ENCODE measurements around the gene MISP3. TPM values are rescaled to one million over a fixed set of nuclear protein-coding genes. Genes with fewer than 3 reads are reported as not detected.

MISP3 gene
- total RNA-seq, 1 donor from 2014 or later, result 0.79 TPM

GRCh38 chr19:14117668-14118164 lies 45.1 kb downstream of the MISP3 start, which contains the start of gene PRKACA:
PRKACA (minus strand) TSS chr19:14117762; CDS start chr19:14117547, 215 bp downstream.
- peak within 1 kb of the TSS; percentile 66 for H3K27ac ChIP-seq (ENCODE audit: low read depth, low read length)
- FAIRE-seq (no peak), DNase-seq (ENCODE audit: low read depth) (peak; percentile 97)
- H3K79me2 ChIP-seq (ENCODE audit: insufficient read depth, low read length), result peaks cover 45% of the 10 kb centered on the region
- no peaks in the 10 kb centered on the region for H3K27me3 ChIP-seq (ENCODE audit: insufficient read depth, low read length)
- H3K4me3 ChIP-seq (ENCODE audit: insufficient read depth, low read depth, low read length), result peak within 1 kb of the TSS; percentile 90
- H2AFZ ChIP-seq (ENCODE audit: low read depth, low read length), result peak within 1 kb of the TSS; percentile 71
- H3K9me3 Mint-ChIP-seq (ENCODE audit: unreplicated experiment), result no peaks in the 10 kb centered on the region
- TF ChIP-seq EZH2 (IDR thresholded peaks at IDR 0.05; ENCODE audit: insufficient read depth, low read length) (peak; percentile 64), CTCF (IDR thresholded peaks at IDR 0.05; ENCODE audit: insufficient read depth, low read depth, low read length) (no peak)
- peak within 1 kb of the TSS; percentile 95 for H3K4me3 Mint-ChIP-seq (ENCODE audit: unreplicated experiment)
- peaks cover 21% of the 10 kb centered on the region for H3K4me1 Mint-ChIP-seq (ENCODE audit: low read depth, unreplicated experiment)
- no peaks in the 10 kb centered on the region for H3K9me3 ChIP-seq (ENCODE audit: insufficient read depth, low read depth, low read length)
- H3K27ac Mint-ChIP-seq (ENCODE audit: unreplicated experiment), result peak within 1 kb of the TSS; percentile 43
- peaks cover 28% of the 10 kb centered on the region for H3K4me1 ChIP-seq (ENCODE audit: insufficient read depth, low read length)
- H3K27me3 Mint-ChIP-seq (ENCODE audit: low read depth, unreplicated experiment), result no peaks in the 10 kb centered on the region
- H4K20me1 ChIP-seq (ENCODE audit: insufficient read depth, low read length), result peaks cover 39% of the 10 kb centered on the region
- peak within 1 kb of the TSS; percentile 85 for H3K9ac ChIP-seq (ENCODE audit: low read length)
- H3K36me3 Mint-ChIP-seq (ENCODE audit: low read depth, unreplicated experiment), result no peaks in the 10 kb centered on the region
- H3K4me2 ChIP-seq (ENCODE audit: low read length), result peak within 1 kb of the TSS; percentile 100
- H3K36me3 ChIP-seq (ENCODE audit: insufficient read depth, low read length), result no peaks in the 10 kb centered on the region

- Mint-ChIP-seq H3K9me3 (ENCODE audit: unreplicated experiment) (no peaks in the 10 kb centered on the region), H3K4me1 (ENCODE audit: low read depth, unreplicated experiment) (peaks cover 19% of the 10 kb centered on the region), H3K27me3 (ENCODE audit: low read depth, unreplicated experiment) (no peaks in the 10 kb centered on the region), H3K4me3 (ENCODE audit: unreplicated experiment) (peak overlapping the region; percentile 82), H3K27ac (ENCODE audit: unreplicated experiment) (peak overlapping the region; percentile 38), H3K36me3 (ENCODE audit: low read depth, unreplicated experiment) (no peaks in the 10 kb centered on the region)
- Histone ChIP-seq H3K36me3 (ENCODE audit: insufficient read depth, low read length) (no peaks in the 10 kb centered on the region), H2AFZ (ENCODE audit: low read depth, low read length) (peak overlapping the region; percentile 71), H3K27ac (ENCODE audit: low read depth, low read length) (peak overlapping the region; percentile 66), H3K4me2 (ENCODE audit: low read length) (peak overlapping the region; percentile 88), H3K79me2 (ENCODE audit: insufficient read depth, low read length) (peaks cover 38% of the 10 kb centered on the region), H3K4me3 (ENCODE audit: insufficient read depth, low read depth, low read length) (peak overlapping the region; percentile 59), H3K9me3 (ENCODE audit: insufficient read depth, low read depth, low read length) (no peaks in the 10 kb centered on the region), H3K4me1 (ENCODE audit: insufficient read depth, low read length) (peaks cover 21% of the 10 kb centered on the region), H3K27me3 (ENCODE audit: insufficient read depth, low read length) (no peaks in the 10 kb centered on the region), H3K9ac (ENCODE audit: low read length) (peak overlapping the region; percentile 79), H4K20me1 (ENCODE audit: insufficient read depth, low read length) (peaks cover 34% of the 10 kb centered on the region)
- FAIRE-seq (no peak), DNase-seq (ENCODE audit: low read depth) (peak; percentile 58)
- no peak for TF ChIP-seq CTCF (IDR thresholded peaks at IDR 0.05; ENCODE audit: insufficient read depth, low read depth, low read length)
- no peak for TF ChIP-seq EZH2 (IDR thresholded peaks at IDR 0.05; ENCODE audit: insufficient read depth, low read length)
Measured at GRCh38 chr19:14118165-14119051, 45.8 kb downstream of the MISP3 start.
